Thoracic aorta (tissue), 2 donors: ENCODE results near the gene CADPS. TPM values are rescaled to one million over a fixed set of nuclear protein-coding genes. Genes with fewer than 3 reads are reported as not detected.

Experiments used
- ATAC-seq: fragments of 150-250 bp; one replicate; pipeline ENCODE4 v1.8.0; 2017; ENCODE audit warnings: low read depth; ENCODE audit not compliant: insufficient number of reproducible peaks, low FRiP score
- DNase-seq: peaks from one replicate; pipeline ENCODE4 v3.0.0-alpha.2; 2020; ENCODE audit warnings: low spot score
- H3K27ac ChIP-seq, 2 donors: fragments of 200-600 bp; sonication (generic); 1 replicate in 1 of 2; 2 replicates in 1 of 2; pipeline ENCODE4 v1.5.1; 2016; ENCODE audit warnings: mild to moderate bottlenecking in 2 of 2, moderate library complexity in 2 of 2
- H3K27me3 ChIP-seq: fragments of 200-600 bp; sonication (generic); replicated peaks from 2 replicates; pipeline ENCODE4 v1.6.0; 2016; ENCODE audit warnings: mild to moderate bottlenecking; ENCODE audit not compliant: insufficient read depth
- H3K36me3 ChIP-seq: fragments of 200-600 bp; sonication (generic); one replicate; pipeline ENCODE4 v1.5.1; 2016
- H3K4me1 ChIP-seq, 2 donors: fragments of 200-600 bp; sonication (generic); 1 replicate in 1 of 2; 2 replicates in 1 of 2; pipeline versions ENCODE4 v1.5.1 to v1.6.0; 2016; ENCODE audit warnings: low read depth in 2 of 2, mild to moderate bottlenecking in 1 of 2; ENCODE audit not compliant: control insufficient read depth in 1 of 2
- H3K4me3 ChIP-seq: fragments of 200-600 bp; sonication (generic); 2 replicates; pipeline ENCODE4 v1.5.1; 2016; ENCODE audit warnings: mild to moderate bottlenecking
- H3K9me3 ChIP-seq: fragments of 200-600 bp; sonication (generic); 2 replicates; pipeline ENCODE4 v1.5.1; 2016
- total RNA-seq, 2 donors: library from RNA; depleted of rRNA; stranded (reverse); fragments of >200 nt; gene quantifications; one replicate each; pipeline versions ENCODE4 v1.1.0 to v1.2.3, GENCODE V29; 2016
- TF ChIP-seq, protein P1 (sequence below): fragments of 200-600 bp; sonication (generic); IDR thresholded peaks from one replicate; pipeline ENCODE4 v1.5.1; 2019; ENCODE audit warnings: antibody characterized with exemption

Gene CADPS
- total RNA-seq, 2 donors from 2014 or later = 0.14 to 7.2 TPM

DNA sequence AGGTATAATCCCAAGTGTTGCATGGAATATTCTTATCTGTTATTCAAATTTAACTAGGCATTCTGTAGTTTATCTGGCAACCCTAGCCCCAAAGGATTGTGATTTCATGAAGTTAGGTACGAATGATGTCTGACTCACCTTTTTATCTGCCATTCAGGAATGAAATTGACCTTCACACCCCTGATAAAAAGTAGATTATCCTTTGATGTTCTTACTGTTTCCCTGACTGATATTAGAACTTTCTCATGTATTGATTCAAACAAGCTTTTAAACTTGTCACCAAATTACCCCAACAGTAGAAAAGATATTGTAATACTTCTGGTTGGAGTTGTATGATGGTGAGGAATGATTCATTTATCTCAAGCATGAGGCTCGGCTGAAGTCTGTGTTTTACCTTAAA is 43.6 kb upstream of the CADPS start:
- no peak overlapping the region for H3K4me3 ChIP-seq

DNA sequence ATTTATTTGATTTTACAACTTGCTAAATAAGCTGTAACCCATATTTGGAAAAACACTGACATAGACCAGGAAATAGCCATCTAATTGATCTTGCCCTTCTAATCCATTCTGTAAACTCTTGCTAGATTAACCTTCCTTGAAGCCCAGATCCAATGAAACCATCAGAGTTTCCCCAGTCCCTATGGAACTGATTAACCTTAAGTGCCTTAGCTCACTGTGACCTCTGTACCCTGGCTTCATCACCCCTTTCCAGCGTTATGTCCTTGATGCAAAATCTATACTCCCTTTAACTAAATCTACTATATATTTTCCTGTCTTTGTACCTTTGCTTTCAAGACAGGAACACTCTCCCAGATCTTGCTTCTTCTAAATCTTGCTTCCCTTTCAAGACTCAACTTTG is 42.9 kb upstream of the CADPS start:
- ATAC-seq (no peak), DNase-seq (no peak)
- Histone ChIP-seq H3K27me3 (no peaks in the 10 kb centered on the region), H3K4me1 (no peaks in the 10 kb centered on the region), H3K27ac (no peak overlapping the region), H3K9me3 (no peaks in the 10 kb centered on the region), H3K36me3 (no peaks in the 10 kb centered on the region), H3K4me3 (no peak overlapping the region)
- TF ChIP-seq, protein P1, sequence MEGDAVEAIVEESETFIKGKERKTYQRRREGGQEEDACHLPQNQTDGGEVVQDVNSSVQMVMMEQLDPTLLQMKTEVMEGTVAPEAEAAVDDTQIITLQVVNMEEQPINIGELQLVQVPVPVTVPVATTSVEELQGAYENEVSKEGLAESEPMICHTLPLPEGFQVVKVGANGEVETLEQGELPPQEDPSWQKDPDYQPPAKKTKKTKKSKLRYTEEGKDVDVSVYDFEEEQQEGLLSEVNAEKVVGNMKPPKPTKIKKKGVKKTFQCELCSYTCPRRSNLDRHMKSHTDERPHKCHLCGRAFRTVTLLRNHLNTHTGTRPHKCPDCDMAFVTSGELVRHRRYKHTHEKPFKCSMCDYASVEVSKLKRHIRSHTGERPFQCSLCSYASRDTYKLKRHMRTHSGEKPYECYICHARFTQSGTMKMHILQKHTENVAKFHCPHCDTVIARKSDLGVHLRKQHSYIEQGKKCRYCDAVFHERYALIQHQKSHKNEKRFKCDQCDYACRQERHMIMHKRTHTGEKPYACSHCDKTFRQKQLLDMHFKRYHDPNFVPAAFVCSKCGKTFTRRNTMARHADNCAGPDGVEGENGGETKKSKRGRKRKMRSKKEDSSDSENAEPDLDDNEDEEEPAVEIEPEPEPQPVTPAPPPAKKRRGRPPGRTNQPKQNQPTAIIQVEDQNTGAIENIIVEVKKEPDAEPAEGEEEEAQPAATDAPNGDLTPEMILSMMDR = no peak

More for the DNA sequence above, 43.6 kb upstream of the CADPS start:
- no peaks in the 10 kb centered on the region for H3K36me3 ChIP-seq
- H3K9me3 ChIP-seq = no peaks in the 10 kb centered on the region
- no peaks in the 10 kb centered on the region for H3K4me1 ChIP-seq
- H3K27me3 ChIP-seq = no peaks in the 10 kb centered on the region
- DNase-seq (no peak), ATAC-seq (no peak)
- TF ChIP-seq, protein P1 = no peak
- no peak overlapping the region for H3K27ac ChIP-seq

DNA sequence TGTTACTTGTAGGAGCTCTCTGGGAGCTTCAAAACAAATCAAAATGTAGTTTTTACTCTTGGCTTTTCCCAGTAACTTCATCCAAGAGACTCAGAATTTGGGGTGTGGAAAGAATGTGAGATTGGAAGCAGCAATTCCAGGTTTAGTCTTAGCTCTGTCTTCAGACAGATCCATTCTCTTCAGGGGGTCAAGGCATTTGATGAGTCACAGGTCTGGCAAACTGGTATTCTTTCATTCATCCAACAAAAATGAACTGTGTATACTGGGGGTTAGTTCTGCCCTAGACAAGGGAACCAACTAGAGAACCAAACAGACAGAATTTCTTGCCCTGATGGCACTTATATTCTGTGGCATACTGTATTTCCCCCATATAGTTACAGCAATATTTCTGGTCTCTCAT is 36.3 kb upstream of the CADPS start:
- Histone ChIP-seq H3K9me3 (no peaks in the 10 kb centered on the region), H3K36me3 (no peaks in the 10 kb centered on the region), H3K27me3 (no peaks in the 10 kb centered on the region), H3K4me3 (no peak overlapping the region), H3K4me1 (no peaks in the 10 kb centered on the region), H3K27ac (no peak overlapping the region)
- TF ChIP-seq, protein P1 = no peak
- ATAC-seq = no peak
- DNase-seq = no peak

DNA sequence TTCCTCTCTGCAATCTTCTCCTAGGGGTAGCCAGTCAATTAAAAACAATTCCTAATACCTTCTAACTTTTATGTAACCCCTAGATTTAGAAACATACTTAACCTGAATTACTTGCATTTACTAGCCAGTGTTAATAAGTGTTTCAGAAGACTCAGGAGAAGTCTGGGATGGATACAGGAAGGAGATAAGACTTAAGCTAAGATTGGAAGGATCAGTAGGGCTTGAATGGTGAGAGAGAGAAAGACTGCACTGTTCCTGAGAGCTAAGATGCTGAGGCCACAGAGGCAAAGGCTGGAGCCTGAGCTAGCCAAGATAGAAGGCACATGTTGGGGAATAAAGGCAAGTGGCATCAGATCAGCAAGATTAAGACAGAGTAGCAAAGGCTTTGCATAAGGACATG is 30.1 kb upstream of the CADPS start:
- DNase-seq (no peak), ATAC-seq (no peak)
- TF ChIP-seq, protein P1 = no peak
- Histone ChIP-seq H3K4me1 (no peaks in the 10 kb centered on the region), H3K36me3 (no peaks in the 10 kb centered on the region), H3K27me3 (no peaks in the 10 kb centered on the region), H3K27ac (no peak overlapping the region), H3K4me3 (no peak overlapping the region), H3K9me3 (no peaks in the 10 kb centered on the region)

GRCh38 chr3:62898530-62899496 is 23.6 kb upstream of the CADPS start:
- Histone ChIP-seq H3K36me3 (no peaks in the 10 kb centered on the region), H3K4me1 (no peaks in the 10 kb centered on the region), H3K9me3 (no peaks in the 10 kb centered on the region), H3K27ac (no peak overlapping the region), H3K27me3 (no peaks in the 10 kb centered on the region), H3K4me3 (no peak overlapping the region)
- no peak for ATAC-seq
- TF ChIP-seq, protein P1 = no peak
- no peak for DNase-seq
